Activated gamma-delta T cell treated with Interleukin-2 at 50 U/mL for 16 hours (primary cell): Measurements from ENCODE around the gene RAD23B.
A peak's percentile ranks its signal among the peaks of the same experiment; 100 is the strongest.

Experiments
- DNase-seq: peaks from one replicate; pipeline ENCODE4 v3.0.0-alpha.2; 2020

Gene RAD23B

DNA sequence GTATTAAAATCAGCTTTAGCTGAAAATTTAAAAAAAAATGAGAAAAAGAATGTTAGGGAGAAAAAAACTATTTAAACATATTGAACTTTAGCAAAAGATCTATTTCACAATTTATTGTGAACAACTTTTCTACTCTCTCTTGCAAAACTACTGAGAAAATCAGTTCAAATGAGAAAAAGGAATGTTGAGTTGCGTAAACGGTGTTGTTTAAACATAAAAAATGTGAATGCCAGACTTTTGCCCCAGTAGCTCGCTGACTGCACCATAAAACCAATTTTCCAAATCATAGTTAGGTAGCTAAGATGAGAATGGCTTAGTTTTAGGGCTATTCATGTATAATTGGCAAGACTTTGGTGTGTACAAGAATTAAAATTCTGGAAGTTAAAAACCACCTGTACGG, 13.4 kb upstream of the RAD23B start:
- DNase-seq, result no peak

DNA sequence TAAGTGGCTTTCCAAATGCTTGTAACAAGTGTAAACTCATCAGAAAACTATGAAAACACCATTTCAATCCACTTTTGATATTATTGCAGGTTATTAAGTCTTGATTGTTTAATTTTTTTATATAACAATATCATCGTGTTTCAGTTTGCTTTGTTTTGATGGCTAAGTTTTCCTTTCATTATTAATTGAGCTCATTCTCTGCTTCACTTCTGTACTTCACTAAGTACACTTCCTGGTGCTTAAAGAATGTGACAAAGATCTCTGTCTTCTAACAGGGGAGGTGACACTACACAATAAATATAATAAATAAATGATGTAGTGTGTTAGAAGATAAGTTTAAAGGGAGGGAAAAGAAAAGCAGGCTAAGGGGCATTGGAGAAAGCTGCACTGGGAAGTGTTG, 13.0 kb upstream of the RAD23B start:
- DNase-seq, result no peak

DNA sequence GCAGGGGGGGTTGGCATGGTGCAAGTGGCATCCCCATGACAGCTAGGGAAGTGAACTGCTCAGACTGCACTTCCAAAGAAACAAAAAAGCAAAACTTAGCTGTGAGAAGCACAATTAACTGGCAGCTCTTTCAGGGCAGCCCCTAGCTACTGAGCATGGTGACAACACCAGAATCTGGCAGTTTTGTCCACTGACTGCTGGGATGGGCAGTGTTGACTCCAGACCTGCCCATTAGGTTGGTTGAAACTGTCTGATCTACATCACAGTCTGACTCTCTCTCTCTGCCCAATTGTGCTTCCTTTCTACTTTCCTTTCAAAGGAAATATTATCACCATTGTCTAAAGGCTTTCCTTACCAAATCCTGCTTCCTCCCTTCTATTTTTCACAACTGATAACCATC, 12.5 kb upstream of the RAD23B start:
- no peak for DNase-seq

DNA sequence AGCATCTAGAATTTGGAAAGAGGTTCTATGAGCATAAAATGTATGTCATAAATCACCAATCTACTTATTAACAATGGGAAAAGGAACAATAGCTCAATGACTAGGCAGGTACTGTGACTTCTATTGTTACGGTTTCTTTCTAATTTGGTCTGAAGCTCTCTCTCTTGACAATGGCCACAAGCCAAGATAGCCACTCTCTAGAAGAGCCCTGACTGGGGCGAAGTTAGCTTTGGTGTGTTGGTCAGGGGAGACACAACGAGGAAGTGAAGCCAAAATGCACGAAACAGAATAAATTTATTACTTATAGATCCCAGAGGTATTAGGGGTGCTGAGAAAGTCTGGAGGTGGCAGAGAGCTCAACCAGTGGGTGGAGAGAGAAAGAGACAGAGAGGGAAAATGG, 9.4 kb upstream of the RAD23B start:
- DNase-seq, result no peak

DNA sequence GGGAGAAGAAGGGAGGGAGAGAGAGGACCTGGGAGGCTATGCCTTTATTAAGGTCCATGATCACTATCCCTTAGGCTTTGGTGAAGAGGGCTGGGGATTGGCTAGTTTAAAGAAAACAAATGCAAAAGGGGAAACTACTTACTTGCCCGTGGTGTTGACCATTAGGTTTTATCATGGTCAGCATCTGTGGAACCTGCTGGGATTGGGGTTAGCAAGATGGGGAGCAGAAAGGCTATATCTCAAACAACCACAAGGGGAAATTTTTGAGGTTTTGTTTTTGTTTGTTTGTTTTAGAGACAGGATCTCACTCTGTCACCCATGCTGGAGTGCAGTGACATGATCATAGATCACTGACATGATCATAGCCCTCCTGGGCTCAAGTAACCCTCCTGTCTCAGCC, 9.0 kb upstream of the RAD23B start:
- DNase-seq, result no peak

DNA sequence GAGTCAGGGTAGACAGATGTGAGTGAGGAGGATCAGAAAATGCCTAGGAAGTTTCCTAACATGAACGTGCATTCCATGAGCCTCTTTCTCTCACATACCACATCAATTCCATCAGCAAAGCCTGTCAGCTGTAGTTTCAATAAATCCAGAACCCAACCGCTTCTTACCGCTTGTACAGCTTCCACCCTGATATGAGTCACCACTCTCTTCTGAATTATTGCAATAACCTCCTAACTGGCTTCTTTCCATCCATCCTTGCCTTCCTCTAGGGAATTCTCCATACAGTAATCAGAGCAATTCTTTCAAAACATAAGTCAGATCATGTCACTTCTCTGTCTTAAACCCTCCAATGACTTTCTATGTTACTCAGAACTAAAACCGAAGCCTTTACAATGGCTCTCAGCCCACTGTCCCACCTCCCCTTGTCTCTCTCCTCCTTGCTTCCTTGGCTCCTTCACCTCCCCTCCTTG, 8.1 kb upstream of the RAD23B start:
- no peak for DNase-seq

DNA sequence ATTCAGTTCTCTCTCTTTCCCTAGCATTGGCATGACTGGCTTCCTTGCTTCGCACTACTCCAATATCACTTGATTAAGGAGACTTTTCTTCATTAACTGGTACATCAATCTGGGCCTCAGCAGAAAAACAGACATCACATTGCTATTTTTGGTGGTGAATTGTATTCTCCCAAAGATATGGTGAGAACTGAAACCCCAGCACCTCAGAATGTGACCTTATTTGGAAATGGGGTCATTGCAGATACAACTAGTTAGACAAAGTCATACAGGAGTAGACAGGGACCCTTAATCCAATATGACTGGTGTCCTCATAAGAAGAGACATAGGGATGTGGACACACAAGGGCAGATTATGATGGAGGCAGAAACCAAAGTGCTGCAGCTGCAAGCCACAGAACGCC, 7.5 kb upstream of the RAD23B start:
- DNase-seq, result no peak

DNA sequence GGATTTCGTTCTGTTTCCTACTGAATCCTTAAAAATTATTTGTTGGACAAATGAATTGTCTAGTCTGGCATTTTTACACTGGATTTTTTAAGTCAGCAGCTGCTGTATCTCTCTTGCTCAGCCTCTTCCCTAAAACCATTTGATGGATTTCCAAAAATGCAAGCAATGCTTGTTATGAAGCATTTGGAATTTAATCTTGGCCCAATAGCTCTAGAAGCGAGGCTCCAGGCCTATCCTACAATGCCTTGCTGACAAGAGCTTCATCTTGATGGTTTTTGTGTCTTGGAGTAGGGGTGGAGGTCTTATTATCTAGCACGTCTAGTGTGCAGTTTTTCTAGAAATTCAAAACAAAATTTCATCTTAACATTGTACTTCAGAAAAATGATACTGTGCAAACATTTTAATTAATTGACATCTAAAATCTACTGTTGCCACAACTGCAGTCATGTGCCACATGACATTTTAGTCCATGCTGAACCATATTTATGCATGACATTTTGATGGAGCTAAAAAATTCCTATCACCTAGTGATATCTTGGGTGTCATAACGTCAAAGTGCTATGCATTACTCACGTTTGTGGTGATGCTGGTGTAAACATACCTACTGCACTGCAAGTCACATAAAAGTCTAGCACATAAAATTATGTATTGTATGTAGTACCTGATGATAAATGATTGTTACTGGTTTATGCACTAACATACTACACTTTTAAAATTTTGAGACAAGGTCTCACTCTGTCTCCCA, 5.9 kb upstream of the RAD23B start:
- no peak for DNase-seq

DNA sequence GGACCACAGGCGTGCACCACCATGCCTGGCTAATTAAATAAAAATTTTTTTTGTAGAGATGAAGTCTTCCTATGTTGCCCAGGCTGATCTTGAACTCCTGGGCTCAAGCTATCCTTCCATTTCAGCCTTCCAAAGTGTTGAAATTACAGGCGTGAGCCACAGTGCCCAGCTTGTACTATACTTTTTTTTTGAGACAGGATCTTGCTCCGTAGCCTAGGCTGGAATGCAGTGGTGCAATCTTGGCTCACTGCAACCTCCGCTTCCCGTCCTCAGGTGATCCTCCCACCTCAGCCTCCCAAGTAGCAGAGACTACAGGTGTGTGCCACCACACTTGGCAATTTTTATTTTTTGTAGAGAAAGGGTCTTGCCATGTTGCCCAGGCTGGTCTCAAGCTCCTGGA, 5.3 kb upstream of the RAD23B start:
- DNase-seq, result no peak

DNA sequence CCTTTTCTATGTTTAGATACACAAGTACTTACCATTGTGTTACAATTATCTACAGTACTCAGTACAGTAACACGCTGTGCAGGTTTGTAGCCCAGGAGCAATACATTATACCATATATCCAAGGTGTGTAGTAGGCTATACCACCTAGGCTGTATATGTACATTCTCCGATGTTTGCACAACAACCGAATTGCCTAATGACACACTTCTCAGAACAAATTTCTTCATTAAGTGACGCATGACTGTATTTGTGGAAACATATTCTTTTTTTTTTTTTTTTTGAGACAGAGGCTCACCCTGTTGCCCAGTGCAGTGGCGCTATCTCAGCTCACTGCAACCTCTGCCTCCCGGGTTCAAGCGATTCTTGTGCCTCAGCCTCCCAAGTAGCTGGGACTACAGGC, 4.0 kb upstream of the RAD23B start:
- no peak for DNase-seq

DNA sequence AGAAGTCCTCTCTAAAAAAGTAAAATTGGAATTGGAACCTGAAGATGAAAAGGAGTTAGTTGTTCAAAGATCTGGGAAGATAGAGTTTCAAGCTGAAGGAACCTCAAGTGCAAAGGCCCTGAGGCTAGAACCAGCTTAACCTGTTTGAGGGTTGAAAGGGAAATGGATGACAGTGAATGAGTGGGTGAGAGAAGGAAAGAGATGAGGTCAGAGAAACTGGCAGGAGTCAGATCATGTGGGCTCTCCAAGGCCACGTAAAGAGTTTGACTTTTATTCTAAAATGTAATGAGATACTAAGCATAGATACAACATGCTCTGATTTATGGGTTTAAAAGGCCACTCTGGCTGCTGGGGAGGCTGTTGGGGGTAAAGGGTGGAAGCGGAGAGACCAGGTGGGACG, 2.5 kb upstream of the RAD23B start:
- no peak for DNase-seq

DNA sequence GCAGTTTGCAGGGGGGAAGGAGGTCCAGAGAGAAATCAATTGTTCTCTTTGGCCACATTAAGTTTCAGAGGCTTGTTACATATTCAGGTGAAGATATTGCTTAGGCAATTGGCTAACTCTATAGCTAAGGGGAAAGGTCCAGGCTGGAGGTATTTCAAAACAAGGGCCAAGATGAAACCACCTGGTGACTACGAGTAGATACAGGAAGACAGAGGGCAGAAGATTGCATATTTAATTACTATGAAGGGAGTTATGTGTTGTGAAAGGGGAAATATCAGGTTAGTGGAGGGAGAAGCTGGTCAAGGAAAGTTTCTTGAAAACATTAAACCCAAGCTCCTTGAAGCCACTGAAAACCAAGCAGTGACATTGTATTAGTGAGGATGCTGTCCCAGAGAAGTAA, 1.9 kb upstream of the RAD23B start:
- no peak for DNase-seq

DNA sequence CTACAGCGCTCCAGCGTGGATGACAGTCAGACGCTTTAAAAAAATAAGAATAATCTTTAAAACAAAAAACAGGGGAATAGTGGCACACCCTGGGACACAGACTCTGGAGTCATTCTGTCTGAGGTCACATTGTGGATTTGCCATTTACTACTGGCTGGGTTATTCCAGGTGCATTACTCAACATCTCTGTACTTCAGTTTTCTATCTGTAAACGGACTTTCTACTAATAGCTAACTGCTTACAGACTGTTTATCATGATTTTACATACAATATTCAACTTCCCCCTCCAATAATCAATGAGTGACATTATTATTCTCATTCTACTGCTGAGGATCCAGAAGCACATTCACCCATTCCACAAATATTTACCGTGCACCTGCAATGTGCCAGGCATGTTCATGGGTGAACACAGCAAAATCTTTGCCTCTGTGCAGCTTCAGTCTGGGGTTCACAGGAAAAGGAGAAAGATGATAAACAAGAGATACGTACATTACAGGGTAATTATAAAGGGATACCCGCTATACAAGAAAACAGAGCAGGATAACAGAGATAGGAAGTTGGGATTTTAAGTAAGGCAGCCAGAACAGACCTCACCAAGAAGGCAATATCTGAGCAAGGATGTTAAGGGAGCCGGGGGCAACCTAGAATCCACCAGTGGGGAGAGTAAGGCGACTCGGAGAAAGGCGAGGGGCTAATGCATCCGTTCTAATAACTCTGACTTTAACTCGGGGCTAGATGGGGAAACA, 984 bp upstream of the RAD23B start:
- DNase-seq, result no peak

DNA sequence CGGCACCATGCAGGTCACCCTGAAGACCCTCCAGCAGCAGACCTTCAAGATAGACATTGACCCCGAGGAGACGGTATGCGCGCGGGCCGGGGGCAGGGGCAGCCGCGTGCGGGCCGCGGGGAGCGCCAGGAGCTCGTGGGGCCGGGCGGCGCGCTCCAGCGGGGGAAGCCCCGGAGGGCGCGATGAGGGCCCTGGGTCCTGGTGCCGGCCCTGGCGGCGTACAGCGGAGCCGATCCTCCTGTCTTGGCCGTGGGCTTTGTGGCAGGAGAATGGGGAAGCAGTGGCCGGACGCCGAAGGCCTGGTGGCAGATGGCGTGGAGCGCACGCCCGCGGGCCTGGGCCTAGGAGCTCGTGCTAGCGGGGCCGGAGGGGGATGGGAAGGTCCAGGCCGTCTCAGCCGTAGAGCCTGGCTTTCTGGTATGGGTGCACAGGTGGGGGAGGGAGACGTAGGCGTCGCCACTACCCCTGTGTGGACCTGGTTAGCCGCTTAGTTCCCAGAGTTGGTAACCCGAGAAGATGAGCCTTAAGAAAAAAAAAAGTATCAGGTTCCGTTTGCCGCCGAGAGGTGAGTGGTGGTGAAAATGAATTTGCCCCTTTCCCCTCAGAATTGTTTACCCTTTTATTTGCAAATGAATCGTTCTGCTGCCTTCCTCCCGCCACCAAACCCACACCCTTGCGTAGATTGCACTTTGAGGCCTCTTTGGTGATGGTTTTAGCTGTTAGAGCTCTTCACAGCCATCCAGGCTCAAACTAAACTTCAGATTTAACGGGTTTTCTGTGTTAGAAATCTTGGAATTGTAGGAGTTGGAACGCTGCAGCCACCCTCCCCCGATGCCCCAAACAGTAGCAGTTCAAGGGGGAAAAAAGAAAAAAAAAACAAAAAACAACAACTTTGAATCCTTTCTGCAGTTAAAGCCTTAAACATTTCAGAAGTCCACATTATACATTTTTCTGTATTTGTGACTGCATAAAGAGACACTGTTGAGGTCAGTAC, 841 bp downstream of the RAD23B start:
- DNase-seq, result peak; percentile 52

DNA sequence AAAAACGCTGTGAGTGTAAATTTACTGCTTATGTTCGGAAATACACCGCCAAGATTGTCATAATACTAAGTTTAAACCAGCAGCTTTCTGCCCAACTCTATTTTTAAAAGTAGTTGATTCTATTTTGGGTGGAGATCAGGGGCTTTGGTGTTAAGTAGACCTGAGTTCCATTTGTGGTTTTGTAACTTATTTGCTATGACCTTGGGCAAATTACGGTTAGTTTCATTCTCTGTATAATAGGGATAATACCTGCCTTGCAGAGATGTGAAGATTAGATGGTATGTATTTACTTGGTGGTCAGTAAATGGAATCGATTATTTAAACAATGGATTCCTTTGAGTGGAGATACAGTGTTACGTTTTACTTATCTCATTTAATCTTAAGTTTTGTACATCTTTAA, 1.6 kb downstream of the RAD23B start:
- DNase-seq, result no peak

DNA sequence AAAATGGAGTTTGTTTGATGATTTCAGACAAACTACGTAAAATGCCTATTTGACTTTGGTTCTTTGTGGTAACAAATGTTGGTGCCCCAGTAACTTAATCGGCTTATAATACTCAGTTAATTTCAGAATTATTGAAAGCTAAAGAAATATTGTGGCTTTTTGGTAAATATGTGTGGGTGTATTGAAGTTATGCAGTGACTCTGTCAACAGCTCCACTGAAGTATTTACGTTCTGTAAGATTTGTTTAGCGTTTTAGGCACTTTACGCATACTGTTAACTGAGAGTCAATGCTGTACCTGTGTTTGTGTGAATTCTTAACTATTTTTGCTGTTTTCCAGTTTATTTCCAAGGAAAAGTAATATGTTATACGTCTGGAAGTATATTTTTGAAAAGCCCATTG, 2.2 kb downstream of the RAD23B start:
- no peak for DNase-seq

DNA sequence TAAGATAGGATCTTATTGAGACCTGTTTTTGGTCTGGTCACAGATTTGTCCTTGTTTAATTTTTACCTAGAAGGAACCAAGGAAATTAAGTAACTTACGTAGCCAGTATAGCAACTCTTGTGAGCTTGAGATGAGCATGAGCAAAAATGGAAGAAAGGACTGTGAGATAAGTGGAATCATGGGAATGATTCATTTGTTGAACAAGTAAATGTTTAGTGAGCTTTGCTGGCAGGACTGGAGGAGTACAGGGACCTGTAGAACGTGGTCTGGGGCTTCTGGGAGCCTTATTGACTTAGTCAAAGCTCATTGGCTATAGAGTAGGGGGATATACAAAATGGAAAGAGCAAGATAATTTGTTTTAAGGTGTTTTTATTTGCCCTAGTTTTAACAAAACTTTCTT, 3.0 kb downstream of the RAD23B start:
- no peak for DNase-seq

DNA sequence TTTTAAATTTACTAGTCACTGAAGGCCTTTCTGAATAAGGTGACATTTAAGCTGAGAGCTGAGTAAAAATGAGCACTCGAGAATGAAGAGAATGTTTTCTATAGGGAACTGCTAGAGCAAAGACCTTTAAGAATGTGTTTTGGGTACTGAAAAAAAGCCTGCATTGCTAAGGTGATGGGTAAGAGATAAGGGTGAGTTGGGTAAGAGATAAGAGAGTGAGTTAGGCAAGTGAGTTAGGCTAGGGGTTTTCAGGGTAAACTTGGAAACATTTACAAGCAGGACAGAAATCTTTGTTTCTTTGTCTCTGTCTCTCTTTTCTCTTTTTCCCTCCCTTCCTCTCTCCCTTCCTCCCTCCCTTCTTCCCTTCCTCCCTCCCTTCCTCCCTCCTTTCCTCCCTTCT, 5.6 kb downstream of the RAD23B start:
- DNase-seq, result no peak

DNA sequence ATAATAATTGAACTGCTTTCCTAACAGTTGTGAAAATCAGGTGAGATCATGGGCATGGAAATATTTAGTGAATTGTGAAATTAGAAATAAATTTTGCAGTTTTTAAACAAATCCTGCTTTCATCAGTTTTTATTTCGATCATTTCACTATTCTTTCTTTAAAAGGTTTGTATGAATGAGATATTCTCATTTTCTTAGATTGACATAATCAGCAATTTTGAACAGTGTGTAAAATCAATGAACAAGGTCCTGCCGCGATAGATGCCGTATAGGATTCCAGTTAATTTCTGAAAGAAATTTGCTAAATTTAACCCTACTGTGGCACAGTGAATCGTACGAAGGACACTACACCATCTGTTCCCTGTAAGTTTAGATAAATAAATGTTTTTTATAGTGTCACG, 7.5 kb downstream of the RAD23B start:
- no peak for DNase-seq

DNA sequence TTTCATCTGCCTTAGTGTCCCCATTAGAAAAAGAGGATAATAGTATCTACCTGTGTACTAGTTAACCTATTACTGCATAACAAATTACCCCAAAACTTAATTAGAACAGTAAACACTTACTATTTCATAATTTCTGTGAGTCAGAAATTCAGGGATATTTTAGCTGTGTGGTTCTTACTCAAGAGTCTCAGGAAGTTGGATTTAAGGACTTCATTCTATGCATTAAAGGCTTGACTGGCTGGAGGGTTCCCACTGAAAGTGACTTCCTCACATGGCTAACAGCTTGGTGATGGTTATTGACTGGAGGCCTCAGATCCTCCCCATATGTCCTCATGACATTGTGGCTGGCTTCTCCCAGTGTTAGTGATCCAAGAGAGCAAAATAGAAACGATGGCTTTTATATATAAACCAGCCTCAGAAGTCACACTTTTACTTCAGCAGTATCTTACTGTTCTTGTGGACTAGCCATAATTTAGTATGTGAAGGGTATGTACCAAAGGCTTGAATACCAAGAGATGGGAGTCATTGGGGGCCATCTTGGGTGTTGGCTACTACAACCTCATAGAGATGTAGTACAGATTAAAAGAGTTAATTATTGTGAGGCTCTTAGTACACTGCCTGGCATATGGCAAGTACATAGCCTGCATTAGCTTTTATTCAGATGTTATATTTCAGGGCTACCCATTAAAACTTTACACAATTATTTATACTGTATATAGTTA, 9.9 kb downstream of the RAD23B start:
- no peak for DNase-seq

DNA sequence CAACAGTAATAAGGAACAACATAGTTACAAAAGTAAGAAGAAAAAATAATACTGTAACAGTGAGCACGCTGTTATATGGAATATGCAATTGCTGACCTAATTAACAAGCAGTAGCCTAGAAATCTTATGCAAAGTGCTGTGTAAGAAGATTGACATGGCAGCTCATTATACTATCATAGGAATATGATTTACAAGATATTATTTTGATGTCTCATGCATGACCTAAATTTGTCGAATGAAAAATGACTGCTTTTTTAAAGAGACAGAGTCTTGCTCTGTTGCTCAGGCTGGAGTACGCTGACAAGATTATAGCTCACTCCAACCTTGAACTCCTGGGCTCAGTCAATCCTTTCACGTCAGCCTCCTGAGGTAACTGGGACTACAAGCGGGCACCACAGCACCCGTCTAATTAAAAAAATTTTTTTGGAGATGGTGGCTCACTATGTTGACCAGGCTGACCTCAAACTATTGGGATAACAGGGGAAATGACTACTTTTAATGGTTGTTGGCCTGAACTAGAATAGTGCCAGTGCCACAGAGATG, 10.5 kb downstream of the RAD23B start:
- no peak for DNase-seq

DNA sequence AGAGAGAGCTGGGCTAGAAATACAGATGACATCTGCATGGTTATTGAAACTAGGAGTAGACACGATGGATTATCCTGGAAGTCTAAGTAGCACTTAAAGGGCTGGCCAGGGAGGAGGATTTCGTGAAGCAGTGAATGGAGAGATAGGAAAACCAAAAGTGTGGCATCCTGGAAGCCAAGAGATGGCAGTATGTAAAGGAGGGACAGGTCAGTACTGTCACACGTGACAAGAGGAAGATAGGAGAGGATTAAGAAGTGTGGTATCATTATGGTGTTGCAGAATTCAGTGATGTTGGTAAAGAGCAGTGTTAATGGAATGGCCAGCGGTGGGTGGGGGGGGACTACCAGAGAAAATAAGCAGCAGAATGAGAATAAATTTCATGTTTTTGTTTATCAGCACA, 11.7 kb downstream of the RAD23B start:
- no peak for DNase-seq
